K562 (cell line): ENCODE measurements around the gene MFSD11. TPM values are rescaled to one million over a fixed set of nuclear protein-coding genes. Genes with fewer than 3 reads are reported as not detected.

ENCODE experiments used
- ARNT ChIP-seq, 2 experiments: fragments of 450-650 bp; IDR thresholded peaks; 2 replicates each; pipeline ENCODE4 v1.6.1; 2016; ENCODE audit warnings: mild to moderate bottlenecking in 1 of 2
- ESRRB ChIP-seq: fragments of 250-450 bp; sonication (Bioruptor Pico); IDR thresholded peaks from 2 replicates; pipeline ENCODE4 v1.5.0; 2020; ENCODE audit warnings: mild to moderate bottlenecking, moderate library complexity, borderline replicate concordance
- ETS1 ChIP-seq: conservative IDR thresholded peaks from 2 replicates; pipeline ENCODE4 v1.6.1; 2011; ENCODE audit warnings: low read depth, mild to moderate bottlenecking, low read length; ENCODE audit not compliant: control insufficient read depth
- HLTF ChIP-seq: fragments of 450-650 bp; IDR thresholded peaks from 2 replicates; pipeline ENCODE4 v1.6.1; 2016
- HNRNPLL ChIP-seq: fragments of 200-400 bp; formaldehyde crosslinking; IDR thresholded peaks from 2 replicates; pipeline ENCODE4 v1.6.1; 2017; ENCODE audit warnings: low read length, low read depth, mild to moderate bottlenecking; ENCODE audit not compliant: poor library complexity, severe bottlenecking
- HNRNPUL1 ChIP-seq: fragments of 200-400 bp; formaldehyde crosslinking; IDR thresholded peaks from 2 replicates; pipeline ENCODE4 v1.6.1; 2017; ENCODE audit warnings: low read length
- KHSRP ChIP-seq: fragments of 450-650 bp; IDR thresholded peaks from 2 replicates; pipeline ENCODE4 v1.6.1; 2017
- KLF1 ChIP-seq: fragments of 450-650 bp; IDR thresholded peaks from 2 replicates; pipeline ENCODE4 v1.6.1; 2016; ENCODE audit warnings: missing genetic modification characterization, missing compliant biosample characterization
- MAFF ChIP-seq: IDR thresholded peaks from 2 replicates; pipeline ENCODE4 v1.6.1; 2012; ENCODE audit warnings: low read length, improper control_type of control experiment
- MAFK ChIP-seq: IDR thresholded peaks from 2 replicates; pipeline ENCODE4 v1.6.1; 2011; ENCODE audit warnings: low read length, improper control_type of control experiment
- NCOA6 ChIP-seq: fragments of 450-650 bp; IDR thresholded peaks from 2 replicates; pipeline ENCODE4 v1.6.1; 2017; ENCODE audit warnings: mild to moderate bottlenecking
- NRF1 ChIP-seq, 2 experiments: fragments of 450-650 bp; IDR thresholded peaks in 1 of 2; conservative IDR thresholded peaks in 1 of 2; 2 replicates each; pipeline ENCODE4 v1.6.1; 2014; ENCODE audit warnings: mild to moderate bottlenecking in 2 of 2
- PHF20 ChIP-seq: fragments of 450-650 bp; IDR thresholded peaks from 2 replicates; pipeline ENCODE4 v1.6.1; 2018; ENCODE audit not compliant: partially characterized antibody
- PHF21A ChIP-seq: fragments of 450-650 bp; IDR thresholded peaks from 2 replicates; pipeline ENCODE4 v1.6.1; 2017; ENCODE audit warnings: low read depth, borderline replicate concordance
- PHTF2 ChIP-seq: fragments of 250-450 bp; sonication (Bioruptor Pico); IDR thresholded peaks from 2 replicates; pipeline ENCODE4 v1.5.0; 2021; ENCODE audit warnings: mild to moderate bottlenecking
- PPARD ChIP-seq: fragments of 250-450 bp; sonication (Bioruptor Pico); IDR thresholded peaks from 2 replicates; pipeline ENCODE4 v1.8.0; 2022; ENCODE audit warnings: inconsistent platforms, mild to moderate bottlenecking, moderate library complexity
- RBM14 ChIP-seq: fragments of 200-400 bp; formaldehyde crosslinking; IDR thresholded peaks from 2 replicates; pipeline ENCODE4 v1.6.1; 2018; ENCODE audit warnings: low read depth, mild to moderate bottlenecking, low read length, moderate library complexity, borderline replicate concordance; ENCODE audit not compliant: insufficient read depth
- SREBF1 ChIP-seq: fragments of 150-350 bp; IDR thresholded peaks from 2 replicates; pipeline ENCODE4 v1.6.1; 2014; ENCODE audit warnings: antibody characterized with exemption, low read depth, low read length, borderline replicate concordance
- TAL1 ChIP-seq: fragments of 450-650 bp; IDR thresholded peaks from 2 replicates; pipeline ENCODE4 v1.6.1; 2016; ENCODE audit warnings: mild to moderate bottlenecking
- TCF7L2 ChIP-seq: fragments of 150-350 bp; IDR thresholded peaks from 2 replicates; pipeline ENCODE4 v1.6.1; 2016; ENCODE audit warnings: low read depth, mild to moderate bottlenecking, low read length, moderate library complexity
- XRCC3 ChIP-seq: fragments of 450-650 bp; IDR thresholded peaks from 2 replicates; pipeline ENCODE4 v1.6.1; 2017; ENCODE audit warnings: mild to moderate bottlenecking, moderate library complexity
- ZC3H8 ChIP-seq: fragments of 450-650 bp; IDR thresholded peaks from 2 replicates; pipeline ENCODE4 v1.6.1; 2017
- ZNF445 ChIP-seq: fragments of 250-450 bp; sonication (Bioruptor Pico); IDR thresholded peaks from 2 replicates; pipeline ENCODE4 v1.4.0; 2020; ENCODE audit warnings: low read depth, mild to moderate bottlenecking, moderate library complexity
- polyA plus RNA-seq, 8 experiments: library from polyadenylated mRNA; depleted of rRNA in 4 of 8; stranded (reverse) in 5 of 8; unstranded in 3 of 8; fragments of >200 nt; fragmentation: Nextera tagmentation in 2 of 8; fragmentation: Illumina TruSeq in 1 of 8; extraction: Ambion mirVana in 2 of 8; extraction: Trizol in 1 of 8; gene quantifications; 2 replicates each; pipeline versions ENCODE4 v1.2.1 to v1.2.3, GENCODE V29; 2011 to 2014; ENCODE audit warnings: inconsistent platforms in 1 of 8, missing spikeins in 1 of 8
- total RNA-seq, 7 experiments: library from RNA; depleted of rRNA in 6 of 7; stranded (reverse); fragments of >200 nt in 6 of 7; fragmentation: Illumina TruSeq in 2 of 7; extraction: Trizol in 2 of 7; gene quantifications; 2 replicates each; pipeline versions ENCODE4 v1.2.1 to v1.2.3, GENCODE V29; 2011 to 2021; ENCODE audit warnings: low replicate concordance in 1 of 7
- TF ChIP-seq, protein P1 (sequence below): fragments of 450-650 bp; IDR thresholded peaks from 2 replicates; pipeline ENCODE4 v1.6.1; 2017; ENCODE audit warnings: mild to moderate bottlenecking, moderate library complexity
- TF ChIP-seq, protein P2 (sequence below): fragments of 450-650 bp; IDR thresholded peaks from 2 replicates; pipeline ENCODE4 v1.6.1; 2016; ENCODE audit warnings: missing biosample characterization, missing genetic modification characterization
- TF ChIP-seq, protein P3 (sequence below): fragments of 250-450 bp; sonication (Bioruptor Pico); IDR thresholded peaks from 2 replicates; pipeline ENCODE4 v1.9.0; 2021; ENCODE audit warnings: mild to moderate bottlenecking, inconsistent platforms

The MFSD11 gene
- total and polyA plus RNA-seq, 9 of the 15 experiments (the other 6 are each of a cell fraction or from before 2014, with no cell fraction given) = 14.4 to 24.5 (median 19.9) TPM

DNA sequence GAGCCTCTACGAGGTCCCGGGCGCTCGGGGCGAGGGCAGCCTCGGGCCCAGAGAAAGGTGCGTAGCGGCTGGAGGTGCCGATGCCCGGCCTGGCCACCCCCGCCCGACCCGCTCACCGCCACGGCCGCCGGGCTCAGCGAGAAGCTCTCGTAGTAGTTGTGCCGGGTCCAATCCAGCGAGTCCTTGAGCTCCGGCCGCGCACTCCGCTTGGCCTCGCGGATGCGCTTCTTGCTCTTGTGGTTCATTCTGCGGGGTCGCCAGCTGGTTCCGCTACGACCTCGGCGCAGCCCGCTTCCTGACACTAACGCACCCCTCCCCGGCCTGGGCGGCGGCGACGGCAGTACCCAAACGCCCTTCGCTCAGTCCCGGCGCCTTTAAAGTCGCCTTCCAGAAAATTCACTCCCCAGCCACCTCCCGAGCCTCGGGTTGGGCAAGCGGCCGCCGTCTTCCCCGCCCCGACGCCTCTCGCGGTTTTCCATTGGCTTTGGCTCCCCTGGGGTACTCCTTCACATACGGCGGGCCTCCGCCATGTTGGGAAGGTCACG lies 11.6 kb upstream of the MFSD11 start, which contains the start of gene JMJD6 (continued):
- no peak for TF ChIP-seq SREBF1
- no peak for TF ChIP-seq PHTF2 (CRISPR knock-in tag)
- no peak for TF ChIP-seq PPARD
- TF ChIP-seq, protein P1, sequence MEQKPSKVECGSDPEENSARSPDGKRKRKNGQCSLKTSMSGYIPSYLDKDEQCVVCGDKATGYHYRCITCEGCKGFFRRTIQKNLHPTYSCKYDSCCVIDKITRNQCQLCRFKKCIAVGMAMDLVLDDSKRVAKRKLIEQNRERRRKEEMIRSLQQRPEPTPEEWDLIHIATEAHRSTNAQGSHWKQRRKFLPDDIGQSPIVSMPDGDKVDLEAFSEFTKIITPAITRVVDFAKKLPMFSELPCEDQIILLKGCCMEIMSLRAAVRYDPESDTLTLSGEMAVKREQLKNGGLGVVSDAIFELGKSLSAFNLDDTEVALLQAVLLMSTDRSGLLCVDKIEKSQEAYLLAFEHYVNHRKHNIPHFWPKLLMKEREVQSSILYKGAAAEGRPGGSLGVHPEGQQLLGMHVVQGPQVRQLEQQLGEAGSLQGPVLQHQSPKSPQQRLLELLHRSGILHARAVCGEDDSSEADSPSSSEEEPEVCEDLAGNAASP = no peak
- TF ChIP-seq NCOA6 = no peak
- TF ChIP-seq PHF21A = no peak
- TF ChIP-seq, protein P2, sequence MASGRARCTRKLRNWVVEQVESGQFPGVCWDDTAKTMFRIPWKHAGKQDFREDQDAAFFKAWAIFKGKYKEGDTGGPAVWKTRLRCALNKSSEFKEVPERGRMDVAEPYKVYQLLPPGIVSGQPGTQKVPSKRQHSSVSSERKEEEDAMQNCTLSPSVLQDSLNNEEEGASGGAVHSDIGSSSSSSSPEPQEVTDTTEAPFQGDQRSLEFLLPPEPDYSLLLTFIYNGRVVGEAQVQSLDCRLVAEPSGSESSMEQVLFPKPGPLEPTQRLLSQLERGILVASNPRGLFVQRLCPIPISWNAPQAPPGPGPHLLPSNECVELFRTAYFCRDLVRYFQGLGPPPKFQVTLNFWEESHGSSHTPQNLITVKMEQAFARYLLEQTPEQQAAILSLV = no peak
- TF ChIP-seq PHF20 = peak; percentile 48
- peak; percentile 97 for TF ChIP-seq HNRNPLL
- TF ChIP-seq RBM14 = 0 out of 2 replicates have a peak, but pooled peaks have one; percentile 82
- TF ChIP-seq TAL1 = no peak
- TF ChIP-seq MAFF = no peak
- no peak for TF ChIP-seq ZC3H8
- no peak for TF ChIP-seq ZNF445 (CRISPR knock-in tag)
- no peak for TF ChIP-seq HNRNPUL1
- TF ChIP-seq, protein P3, sequence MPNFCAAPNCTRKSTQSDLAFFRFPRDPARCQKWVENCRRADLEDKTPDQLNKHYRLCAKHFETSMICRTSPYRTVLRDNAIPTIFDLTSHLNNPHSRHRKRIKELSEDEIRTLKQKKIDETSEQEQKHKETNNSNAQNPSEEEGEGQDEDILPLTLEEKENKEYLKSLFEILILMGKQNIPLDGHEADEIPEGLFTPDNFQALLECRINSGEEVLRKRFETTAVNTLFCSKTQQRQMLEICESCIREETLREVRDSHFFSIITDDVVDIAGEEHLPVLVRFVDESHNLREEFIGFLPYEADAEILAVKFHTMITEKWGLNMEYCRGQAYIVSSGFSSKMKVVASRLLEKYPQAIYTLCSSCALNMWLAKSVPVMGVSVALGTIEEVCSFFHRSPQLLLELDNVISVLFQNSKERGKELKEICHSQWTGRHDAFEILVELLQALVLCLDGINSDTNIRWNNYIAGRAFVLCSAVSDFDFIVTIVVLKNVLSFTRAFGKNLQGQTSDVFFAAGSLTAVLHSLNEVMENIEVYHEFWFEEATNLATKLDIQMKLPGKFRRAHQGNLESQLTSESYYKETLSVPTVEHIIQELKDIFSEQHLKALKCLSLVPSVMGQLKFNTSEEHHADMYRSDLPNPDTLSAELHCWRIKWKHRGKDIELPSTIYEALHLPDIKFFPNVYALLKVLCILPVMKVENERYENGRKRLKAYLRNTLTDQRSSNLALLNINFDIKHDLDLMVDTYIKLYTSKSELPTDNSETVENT (CRISPR knock-in tag) = peak; percentile 52
- TF ChIP-seq KHSRP = 0 out of 2 replicates have a peak, but pooled peaks have one; percentile 46
- TF ChIP-seq TCF7L2 = no peak
- TF ChIP-seq ETS1 = peak; percentile 82
- TF ChIP-seq KLF1 = no peak
- no peak for TF ChIP-seq ESRRB (CRISPR knock-in tag)
- no peak for TF ChIP-seq HLTF
- no peak for TF ChIP-seq MAFK
- no peak for TF ChIP-seq XRCC3
- no peak for TF ChIP-seq NRF1 (conservative IDR thresholded peaks at IDR 0.05 in 1 of 2, IDR thresholded peaks at IDR 0.05 in 1 of 2)
- no peak for TF ChIP-seq ARNT (IDR thresholded peaks at IDR 0.05)
